GM12892 (cell line): ENCODE data around the gene LARGE1.

Experiments used
- POLR2A ChIP-seq: IDR thresholded peaks from 2 replicates; pipeline ENCODE4 v1.6.1; 2011; ENCODE audit warnings: low read depth, low read length, control low read depth
- POLR2AphosphoS5 ChIP-seq: IDR thresholded peaks from 2 replicates; pipeline ENCODE4 v1.6.1; 2011; ENCODE audit warnings: low read depth, low read length, control low read depth
- TAF1 ChIP-seq: IDR thresholded peaks from 2 replicates; pipeline ENCODE4 v1.6.1; 2011; ENCODE audit warnings: low read depth, mild to moderate bottlenecking, control low read depth, low read length, borderline replicate concordance

- TF ChIP-seq POLR2A = peak; percentile 37; the same call in 1 of the 2 replicates
- peak; percentile 55 for TF ChIP-seq POLR2AphosphoS5
- no peak for TF ChIP-seq TAF1
Measured at GRCh38 chr22:33842421-33843094, 77.7 kb downstream of the LARGE1 start.
